Activated T-cell treated with anti-CD3 and anti-CD28 coated beads, Interleukin-2, amount 50 U/mL, for 72 hours (primary cell): ENCODE data around the gene TEC. TPM values are rescaled to one million over a fixed set of nuclear protein-coding genes. Genes with fewer than 3 reads are reported as not detected.

Experiments used
- total RNA-seq, 2 donors: library from RNA; stranded (reverse); gene quantifications; one replicate each; pipeline ENCODE4 v1.2.3, GENCODE V29; 2022

The TEC gene
- total RNA-seq, 2 donors from 2014 or later = 2.2 to 4.6 TPM

Other genes with a start within 250 kb of the TEC start
- 10 to 100 TPM; 37.8 to 52.3 TPM for gene TXK, start 135.6 kb downstream of the TEC start, total RNA-seq
- gene SLAIN2, start 71.7 kb upstream of the TEC start, total RNA-seq = 10 to 100 TPM; 43.4 to 58.0 TPM
- gene SLC10A4, start 213.5 kb upstream of the TEC start, total RNA-seq = not detected
- not detected for gene ZAR1, start 220.4 kb upstream of the TEC start, total RNA-seq